A673 (cell line): Measurements from ENCODE around the gene SLC26A1. TPM values are rescaled to one million over a fixed set of nuclear protein-coding genes. Genes with fewer than 3 reads are reported as not detected.
A peak's percentile ranks its signal among the peaks of the same experiment; 100 is the strongest.

Source experiments
- Bru-seq: library from RNA; stranded (reverse); fragments of 400-500 nt; gene quantifications from one replicate; lab custom pipeline; 2021; lab: Mats Ljungman, UMichigan
- BruChase-seq, 2 experiments: library from RNA; stranded (reverse); fragments of 400-500 nt; gene quantifications; one replicate each; lab custom pipeline; 2021; lab: Mats Ljungman, UMichigan
- BruUV-seq: library from RNA; stranded (reverse); fragments of 400-500 nt; replicated peaks from 2 replicates; lab custom pipeline; 2021; lab: Mats Ljungman, UMichigan
- CTCF ChIA-PET: fragments of 300-600 bp; sonication (Branson Sonifier 250); formaldehyde crosslinking; loops from one replicate; lab custom pipeline; 2022; ENCODE audit warnings: antibody characterized with exemption; lab: Charles Lee
- POLR2A ChIA-PET: fragments of 300-600 bp; sonication (Branson Sonifier 250); formaldehyde crosslinking; loops from one replicate; lab custom pipeline; 2022; ENCODE audit warnings: antibody characterized with exemption; ENCODE audit not compliant: low non-redundant PET; lab: Charles Lee
- DNase-seq: peaks from one replicate; pipeline ENCODE4 v3.0.0-alpha.2; 2015; ENCODE audit warnings: low spot score
- H3K27ac ChIP-seq: fragments of 200-600 bp; sonication (generic); 2 replicates; pipeline ENCODE4 v1.5.1; 2016; ENCODE audit warnings: mixed run types, low read depth, mild to moderate bottlenecking, mixed read lengths, antibody characterized with exemption, low read length; ENCODE audit not compliant: poor library complexity, severe bottlenecking
- H3K27me3 ChIP-seq: fragments of 200-600 bp; sonication (generic); replicated peaks from 2 replicates; pipeline ENCODE4 v1.6.1; 2017; ENCODE audit warnings: mixed run types, low read depth, mild to moderate bottlenecking, mixed read lengths, antibody characterized with exemption, low read length; ENCODE audit not compliant: insufficient read depth, poor library complexity
- H3K36me3 ChIP-seq: fragments of 200-600 bp; sonication (generic); 2 replicates; pipeline ENCODE4 v1.6.1; 2016; ENCODE audit warnings: mixed run types, mild to moderate bottlenecking, mixed read lengths, antibody characterized with exemption, low read length; ENCODE audit not compliant: insufficient read depth, poor library complexity, severe bottlenecking
- H3K4me1 ChIP-seq: fragments of 200-600 bp; sonication (generic); 2 replicates; pipeline ENCODE4 v1.6.1; 2017; ENCODE audit warnings: mixed run types, mild to moderate bottlenecking, mixed read lengths, antibody characterized with exemption, low read length; ENCODE audit not compliant: insufficient read depth, poor library complexity, severe bottlenecking
- H3K4me3 ChIP-seq: fragments of 200-600 bp; sonication (generic); 2 replicates; pipeline ENCODE4 v1.5.1; 2016; ENCODE audit warnings: low read depth, mixed run types, mild to moderate bottlenecking, mixed read lengths, low read length; ENCODE audit not compliant: poor library complexity, severe bottlenecking
- H3K9me3 ChIP-seq: fragments of 200-600 bp; sonication (generic); 2 replicates; pipeline ENCODE4 v1.6.1; 2016; ENCODE audit warnings: mixed run types, low read depth, mild to moderate bottlenecking, mixed read lengths, antibody characterized with exemption, low read length; ENCODE audit not compliant: poor library complexity, severe bottlenecking
- EZH2 ChIP-seq: fragments of 200-600 bp; sonication (generic); IDR thresholded peaks from 2 replicates; pipeline ENCODE4 v1.6.1; 2017; ENCODE audit warnings: borderline replicate concordance, low read depth, mild to moderate bottlenecking, mixed read lengths, antibody characterized with exemption, low read length; ENCODE audit not compliant: poor library complexity, severe bottlenecking
- intact Hi-C: fragments of 100-400 bp; cut with micrococcal nuclease; formaldehyde crosslinking; loops from one replicate; pipeline ENCODE4 v1.10.0; 2022; ENCODE audit not compliant: unreplicated experiment
- long read RNA-seq: library from polyadenylated mRNA; stranded (forward); transcript quantifications from one replicate; pipeline ENCODE4 v2.0.0, GENCODE V29; 2022
- total RNA-seq: library from RNA; stranded (reverse); gene quantifications from 2 replicates; pipeline ENCODE4 v1.2.3, GENCODE V29; 2021
- TF ChIP-seq, protein P1 (sequence below): fragments of 300-800, 200-600 bp; sonication (generic); conservative IDR thresholded peaks from 2 replicates; pipeline ENCODE4 v1.5.1; 2017; ENCODE audit warnings: low read depth, mild to moderate bottlenecking, antibody characterized with exemption, low read length, moderate library complexity, mixed read lengths

SLC26A1 gene, protein sequence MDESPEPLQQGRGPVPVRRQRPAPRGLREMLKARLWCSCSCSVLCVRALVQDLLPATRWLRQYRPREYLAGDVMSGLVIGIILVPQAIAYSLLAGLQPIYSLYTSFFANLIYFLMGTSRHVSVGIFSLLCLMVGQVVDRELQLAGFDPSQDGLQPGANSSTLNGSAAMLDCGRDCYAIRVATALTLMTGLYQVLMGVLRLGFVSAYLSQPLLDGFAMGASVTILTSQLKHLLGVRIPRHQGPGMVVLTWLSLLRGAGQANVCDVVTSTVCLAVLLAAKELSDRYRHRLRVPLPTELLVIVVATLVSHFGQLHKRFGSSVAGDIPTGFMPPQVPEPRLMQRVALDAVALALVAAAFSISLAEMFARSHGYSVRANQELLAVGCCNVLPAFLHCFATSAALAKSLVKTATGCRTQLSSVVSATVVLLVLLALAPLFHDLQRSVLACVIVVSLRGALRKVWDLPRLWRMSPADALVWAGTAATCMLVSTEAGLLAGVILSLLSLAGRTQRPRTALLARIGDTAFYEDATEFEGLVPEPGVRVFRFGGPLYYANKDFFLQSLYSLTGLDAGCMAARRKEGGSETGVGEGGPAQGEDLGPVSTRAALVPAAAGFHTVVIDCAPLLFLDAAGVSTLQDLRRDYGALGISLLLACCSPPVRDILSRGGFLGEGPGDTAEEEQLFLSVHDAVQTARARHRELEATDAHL
- total RNA-seq (0.22 and 0.30 TPM in 2 replicates), Bru-seq, nascent RNA (percentile 34 among the genes with signal in this experiment), BruChase-seq, experiment 1, labeled RNA remaining after a 2-hour chase (percentile 34 among the genes with signal in this experiment), BruChase-seq, experiment 2, labeled RNA remaining after a 6-hour chase (percentile 39 among the genes with signal in this experiment)
- long read RNA-seq, partial matches to known transcripts = 0 of 2 reads
- long read RNA-seq, other reads (novel, unspliced or antisense) = 2 of 2 reads

DNA sequence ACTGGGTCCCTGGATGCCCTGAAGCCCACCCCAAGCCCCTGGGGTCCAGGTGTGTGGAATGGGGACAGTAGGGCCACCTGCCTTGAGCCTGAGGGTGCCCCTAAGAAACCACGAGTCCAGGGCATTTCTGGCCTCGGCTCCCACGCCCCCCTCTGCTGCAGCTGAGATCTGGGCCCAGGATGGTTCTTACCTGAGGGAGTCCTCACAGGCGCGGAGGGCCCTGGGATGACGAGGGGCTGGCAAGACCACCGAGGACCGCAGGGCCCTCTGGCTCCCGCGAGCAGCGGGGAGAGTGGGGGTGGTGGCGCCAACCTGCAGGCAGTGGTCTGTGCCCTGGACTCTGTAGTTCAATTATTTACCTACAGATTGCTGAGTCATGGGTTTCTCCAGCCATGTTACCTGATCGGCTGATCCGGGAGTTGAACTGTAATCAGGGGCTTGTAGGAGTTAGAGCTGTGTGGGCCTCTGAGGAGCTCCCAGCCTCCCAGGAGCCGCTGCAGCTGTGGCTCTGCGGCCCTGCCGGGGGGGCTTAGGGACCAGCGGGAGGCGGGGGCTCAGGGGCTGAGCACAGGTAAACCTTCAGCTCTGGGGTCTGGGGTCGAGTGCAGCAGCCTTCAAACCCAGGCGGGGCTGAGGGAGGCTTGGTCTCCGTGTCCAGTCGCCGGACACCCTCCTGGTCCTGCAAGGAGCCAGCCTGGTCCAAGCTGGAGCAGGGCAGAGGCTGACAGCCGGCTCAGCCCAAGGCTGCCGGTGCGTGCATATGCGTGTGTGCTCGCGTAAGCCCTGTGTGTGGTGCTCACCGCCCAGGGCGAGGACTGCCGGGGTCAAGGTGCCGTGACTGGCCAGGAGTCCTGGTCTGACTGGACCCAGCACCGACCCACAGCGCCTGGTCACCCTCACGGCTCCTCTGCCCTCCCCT, at the start of gene SLC26A1:
SLC26A1 (minus strand) TSS at position 294 of the 919 bp plus-strand sequence. CDS start 1,701 bp downstream, outside the sequence.
- peaks cover 5% of the 10 kb centered on the region for H3K4me1 ChIP-seq
- intact Hi-C loops = no loop called here
- TF ChIP-seq, protein P1, sequence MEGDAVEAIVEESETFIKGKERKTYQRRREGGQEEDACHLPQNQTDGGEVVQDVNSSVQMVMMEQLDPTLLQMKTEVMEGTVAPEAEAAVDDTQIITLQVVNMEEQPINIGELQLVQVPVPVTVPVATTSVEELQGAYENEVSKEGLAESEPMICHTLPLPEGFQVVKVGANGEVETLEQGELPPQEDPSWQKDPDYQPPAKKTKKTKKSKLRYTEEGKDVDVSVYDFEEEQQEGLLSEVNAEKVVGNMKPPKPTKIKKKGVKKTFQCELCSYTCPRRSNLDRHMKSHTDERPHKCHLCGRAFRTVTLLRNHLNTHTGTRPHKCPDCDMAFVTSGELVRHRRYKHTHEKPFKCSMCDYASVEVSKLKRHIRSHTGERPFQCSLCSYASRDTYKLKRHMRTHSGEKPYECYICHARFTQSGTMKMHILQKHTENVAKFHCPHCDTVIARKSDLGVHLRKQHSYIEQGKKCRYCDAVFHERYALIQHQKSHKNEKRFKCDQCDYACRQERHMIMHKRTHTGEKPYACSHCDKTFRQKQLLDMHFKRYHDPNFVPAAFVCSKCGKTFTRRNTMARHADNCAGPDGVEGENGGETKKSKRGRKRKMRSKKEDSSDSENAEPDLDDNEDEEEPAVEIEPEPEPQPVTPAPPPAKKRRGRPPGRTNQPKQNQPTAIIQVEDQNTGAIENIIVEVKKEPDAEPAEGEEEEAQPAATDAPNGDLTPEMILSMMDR = no peak
- TF ChIP-seq EZH2 = no peak
- no peak within 1 kb of the TSS for H3K4me3 ChIP-seq
- ChIA-PET CTCF (no interaction called here), POLR2A (no interaction called here)
- DNase-seq = no peak
- H3K9me3 ChIP-seq = no peaks in the 10 kb centered on the region
- no peaks in the 10 kb centered on the region for H3K36me3 ChIP-seq
- no peak within 1 kb of the TSS for H3K27ac ChIP-seq
- no TSS peak for BruUV-seq
- H3K27me3 ChIP-seq = peaks cover 24% of the 10 kb centered on the region

DNA sequence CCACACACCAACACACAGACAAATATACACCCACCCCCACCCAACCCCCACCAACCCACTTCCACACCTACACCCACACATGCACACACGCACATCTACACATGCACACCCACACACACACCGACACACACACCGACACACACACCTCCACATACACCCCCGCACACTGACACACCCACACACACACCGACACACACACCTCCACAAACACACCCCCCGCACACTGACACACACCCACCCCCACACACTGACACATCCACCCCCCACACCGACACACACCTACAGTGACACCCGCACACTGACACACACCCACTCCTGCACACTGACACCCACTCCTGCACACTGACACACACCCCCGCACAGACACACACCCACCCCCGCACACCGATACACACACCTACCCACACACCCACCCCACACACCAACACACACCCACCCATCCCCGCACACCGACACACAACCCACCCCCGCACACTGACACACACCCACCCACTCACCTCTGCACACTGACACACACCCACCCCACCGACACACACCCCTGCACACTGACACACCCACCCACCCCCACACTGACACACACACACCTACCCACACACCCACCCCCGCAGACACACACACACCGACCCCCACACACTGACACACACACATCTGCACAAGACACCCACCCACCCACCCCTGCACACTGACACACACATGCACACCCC, 49.3 kb upstream of the SLC26A1 start:
- Histone ChIP-seq H3K27me3 (peaks cover 29% of the 10 kb centered on the region), H3K27ac (no peak overlapping the region), H3K9me3 (no peaks in the 10 kb centered on the region), H3K36me3 (no peaks in the 10 kb centered on the region), H3K4me1 (no peaks in the 10 kb centered on the region), H3K4me3 (no peak overlapping the region)
- no TSS peak for BruUV-seq
- ChIA-PET CTCF (no interaction called here), POLR2A (no interaction called here)
- intact Hi-C loops = no loop called here
- no peak for DNase-seq
- no peak for TF ChIP-seq EZH2
- TF ChIP-seq, protein P1 = no peak
